ENCODE data around the gene LY6G5B.

The LY6G5B gene

DNA sequence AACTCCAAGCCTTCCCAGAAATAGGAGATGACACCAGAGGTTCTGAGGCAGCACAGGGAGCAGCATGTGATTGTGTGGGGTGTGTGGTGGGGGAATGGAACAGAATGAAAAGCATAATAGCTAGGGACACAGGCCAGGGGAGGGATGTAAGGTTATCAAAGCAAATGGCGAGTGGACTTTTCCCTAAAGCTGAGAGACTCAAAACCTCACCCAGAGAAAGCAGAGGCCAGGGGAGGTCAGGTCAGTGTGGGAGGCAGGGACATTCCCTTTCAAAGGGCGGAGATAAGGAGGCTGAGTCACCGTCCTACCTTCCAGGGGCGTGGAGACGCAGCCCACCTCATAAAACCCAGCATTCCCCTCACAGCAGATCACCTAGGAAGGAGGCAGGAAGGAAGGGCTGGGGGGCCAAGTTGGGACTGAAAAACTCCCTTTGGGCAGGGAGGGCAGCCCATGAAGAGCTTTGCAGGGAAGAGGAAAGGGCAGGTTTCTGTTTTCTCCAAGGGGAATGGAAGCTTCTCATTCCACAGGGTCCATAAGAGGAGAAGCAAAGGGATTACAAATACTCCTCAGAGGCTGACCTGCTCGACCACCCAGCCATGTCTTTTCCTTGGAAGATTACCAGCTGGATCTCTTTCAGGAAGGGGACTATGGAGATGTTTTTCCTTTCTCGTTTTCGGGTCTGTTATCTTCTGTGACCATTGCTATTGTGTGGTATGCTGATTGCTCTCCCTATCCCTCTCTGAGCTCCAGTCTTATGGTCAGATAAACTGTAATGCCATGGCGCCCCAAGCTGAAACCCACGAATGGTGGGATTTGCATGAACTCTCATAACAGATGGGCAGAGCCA, 20.7 kb downstream of the LY6G5B start:
- Histone ChIP-seq H3K27me3 (ENCODE audit: low read depth, low read length) (no peaks in the 10 kb centered on the region), H3K4me2 (ENCODE audit: low read length) (no peak overlapping the region), H2AFZ (ENCODE audit: low read depth, low read length) (no peak overlapping the region), H4K20me1 (ENCODE audit: insufficient read depth, low read length) (no peaks in the 10 kb centered on the region), H3K79me2 (ENCODE audit: low read length) (no peaks in the 10 kb centered on the region), H3K27ac (ENCODE audit: low read length) (no peak overlapping the region), H3K9me3 (ENCODE audit: insufficient read depth, low read length) (no peaks in the 10 kb centered on the region), H3K4me1 (ENCODE audit: low read length) (peaks cover 5% of the 10 kb centered on the region; the same call in 1 of the 2 replicates), H3K9ac (ENCODE audit: low read length) (no peak overlapping the region), H3K4me3 (ENCODE audit: low read length) (no peak overlapping the region), H3K36me3 (replicated peaks; ENCODE audit: low read depth, low read length) (peaks cover 2% of the 10 kb centered on the region)
- TF ChIP-seq, protein P1, sequence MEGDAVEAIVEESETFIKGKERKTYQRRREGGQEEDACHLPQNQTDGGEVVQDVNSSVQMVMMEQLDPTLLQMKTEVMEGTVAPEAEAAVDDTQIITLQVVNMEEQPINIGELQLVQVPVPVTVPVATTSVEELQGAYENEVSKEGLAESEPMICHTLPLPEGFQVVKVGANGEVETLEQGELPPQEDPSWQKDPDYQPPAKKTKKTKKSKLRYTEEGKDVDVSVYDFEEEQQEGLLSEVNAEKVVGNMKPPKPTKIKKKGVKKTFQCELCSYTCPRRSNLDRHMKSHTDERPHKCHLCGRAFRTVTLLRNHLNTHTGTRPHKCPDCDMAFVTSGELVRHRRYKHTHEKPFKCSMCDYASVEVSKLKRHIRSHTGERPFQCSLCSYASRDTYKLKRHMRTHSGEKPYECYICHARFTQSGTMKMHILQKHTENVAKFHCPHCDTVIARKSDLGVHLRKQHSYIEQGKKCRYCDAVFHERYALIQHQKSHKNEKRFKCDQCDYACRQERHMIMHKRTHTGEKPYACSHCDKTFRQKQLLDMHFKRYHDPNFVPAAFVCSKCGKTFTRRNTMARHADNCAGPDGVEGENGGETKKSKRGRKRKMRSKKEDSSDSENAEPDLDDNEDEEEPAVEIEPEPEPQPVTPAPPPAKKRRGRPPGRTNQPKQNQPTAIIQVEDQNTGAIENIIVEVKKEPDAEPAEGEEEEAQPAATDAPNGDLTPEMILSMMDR (IDR thresholded peaks at IDR 0.05; ENCODE audit: low read depth, low read length): no peak
- TF ChIP-seq EZH2phosphoT487 (IDR thresholded peaks at IDR 0.05; ENCODE audit: low read depth): no peak

DNA sequence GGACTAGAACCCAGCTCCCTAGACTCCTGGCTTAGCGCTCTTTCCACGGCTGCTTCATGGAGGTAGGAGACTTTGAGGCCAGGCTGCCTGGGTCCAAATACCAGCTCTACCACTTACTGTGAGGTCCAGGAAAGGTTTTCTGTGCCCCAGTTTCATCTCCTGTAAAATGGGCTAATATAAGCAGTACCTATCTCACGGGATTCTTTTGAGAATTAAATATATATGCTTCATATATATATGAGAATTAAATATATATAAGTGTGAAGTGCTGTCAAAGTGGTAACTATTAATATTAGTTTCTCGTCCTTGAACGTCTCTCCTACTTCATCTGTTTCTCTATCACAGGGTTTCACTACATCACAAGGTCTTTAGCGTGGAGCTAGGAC, 21.3 kb downstream of the LY6G5B start:
- H3K27ac ChIP-seq (ENCODE audit: low read length): no peak overlapping the region
- H3K79me2 ChIP-seq (ENCODE audit: low read length): no peaks in the 10 kb centered on the region
- peaks cover 5% of the 10 kb centered on the region; the same call in 1 of the 2 replicates for H3K4me1 ChIP-seq (ENCODE audit: low read length)
- no peak overlapping the region for H3K9ac ChIP-seq (ENCODE audit: low read length)
- H3K4me2 ChIP-seq (ENCODE audit: low read length): no peak overlapping the region
- H3K4me3 ChIP-seq (ENCODE audit: low read length): no peak overlapping the region
- TF ChIP-seq, protein P1 (IDR thresholded peaks at IDR 0.05; ENCODE audit: low read depth, low read length): no peak
- no peak for TF ChIP-seq EZH2phosphoT487 (IDR thresholded peaks at IDR 0.05; ENCODE audit: low read depth)
- H3K27me3 ChIP-seq (ENCODE audit: low read depth, low read length): no peaks in the 10 kb centered on the region
- H4K20me1 ChIP-seq (ENCODE audit: insufficient read depth, low read length): no peaks in the 10 kb centered on the region
- no peaks in the 10 kb centered on the region for H3K9me3 ChIP-seq (ENCODE audit: insufficient read depth, low read length)
- no peak overlapping the region for H2AFZ ChIP-seq (ENCODE audit: low read depth, low read length)
- H3K36me3 ChIP-seq (replicated peaks; ENCODE audit: low read depth, low read length): peaks cover 2% of the 10 kb centered on the region

DNA sequence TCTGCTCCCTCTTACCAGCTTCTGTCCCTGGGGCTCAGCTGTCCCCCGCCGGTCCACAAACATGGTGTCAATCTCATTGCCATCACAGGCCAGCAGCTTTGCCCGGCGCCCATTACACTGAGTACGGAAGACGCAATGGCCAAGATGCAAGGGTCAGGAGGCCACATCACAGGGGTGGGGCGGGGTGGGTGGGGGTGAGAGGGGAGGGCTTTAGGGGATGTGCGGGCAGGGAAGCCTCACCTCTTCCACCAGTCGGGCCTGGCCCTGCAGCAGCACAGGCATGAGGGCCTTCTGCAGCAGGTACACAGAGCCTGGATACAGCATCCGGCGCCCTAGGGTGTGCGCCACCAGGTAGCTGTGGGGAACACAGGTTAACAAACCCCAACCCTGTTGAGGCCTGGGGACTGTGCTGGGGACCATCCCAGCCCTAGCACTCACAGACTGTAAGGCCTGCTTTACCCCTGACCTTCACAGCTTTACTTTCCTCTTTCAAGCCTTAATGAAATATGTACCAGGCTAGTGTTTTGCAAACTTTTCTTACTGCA, 21.9 kb downstream of the LY6G5B start:
- H3K27me3 ChIP-seq (ENCODE audit: low read depth, low read length): no peaks in the 10 kb centered on the region
- no peak overlapping the region for H3K27ac ChIP-seq (ENCODE audit: low read length)
- H4K20me1 ChIP-seq (ENCODE audit: insufficient read depth, low read length): no peaks in the 10 kb centered on the region
- no peaks in the 10 kb centered on the region for H3K9me3 ChIP-seq (ENCODE audit: insufficient read depth, low read length)
- H3K4me3 ChIP-seq (ENCODE audit: low read length): no peak overlapping the region
- no peak overlapping the region for H3K4me2 ChIP-seq (ENCODE audit: low read length)
- no peak overlapping the region for H3K9ac ChIP-seq (ENCODE audit: low read length)
- no peaks in the 10 kb centered on the region for H3K79me2 ChIP-seq (ENCODE audit: low read length)
- peaks cover 5% of the 10 kb centered on the region; the same call in 1 of the 2 replicates for H3K4me1 ChIP-seq (ENCODE audit: low read length)
- no peak for TF ChIP-seq EZH2phosphoT487 (IDR thresholded peaks at IDR 0.05; ENCODE audit: low read depth)
- TF ChIP-seq, protein P1 (IDR thresholded peaks at IDR 0.05; ENCODE audit: low read depth, low read length): no peak
- H3K36me3 ChIP-seq (replicated peaks; ENCODE audit: low read depth, low read length): peaks cover 2% of the 10 kb centered on the region
- H2AFZ ChIP-seq (ENCODE audit: low read depth, low read length): no peak overlapping the region

DNA sequence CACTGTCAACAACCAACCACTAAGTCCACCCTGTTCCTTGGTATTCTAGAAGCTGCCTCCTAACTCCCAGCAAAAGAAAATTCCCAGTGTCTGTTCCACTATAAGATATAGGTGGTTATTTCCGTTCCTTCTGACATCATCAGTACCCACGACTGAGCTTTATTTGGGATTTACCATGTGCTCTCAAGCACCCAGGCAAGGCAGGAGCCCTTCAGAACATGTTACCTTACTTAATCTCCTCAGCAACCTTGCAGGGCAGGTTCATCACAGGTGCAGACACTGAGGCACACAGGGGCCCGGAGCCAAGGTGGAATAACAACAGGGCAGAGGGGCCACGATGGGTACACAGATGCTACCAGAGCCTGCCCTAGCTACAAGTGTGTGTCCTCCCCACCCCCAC, 22.6 kb downstream of the LY6G5B start:
- H3K27ac ChIP-seq (ENCODE audit: low read length): no peak overlapping the region
- no peak overlapping the region for H2AFZ ChIP-seq (ENCODE audit: low read depth, low read length)
- no peaks in the 10 kb centered on the region for H3K9me3 ChIP-seq (ENCODE audit: insufficient read depth, low read length)
- H3K79me2 ChIP-seq (ENCODE audit: low read length): no peaks in the 10 kb centered on the region
- H3K27me3 ChIP-seq (ENCODE audit: low read depth, low read length): no peaks in the 10 kb centered on the region
- peaks cover 2% of the 10 kb centered on the region for H3K36me3 ChIP-seq (replicated peaks; ENCODE audit: low read depth, low read length)
- peaks cover 5% of the 10 kb centered on the region; the same call in 1 of the 2 replicates for H3K4me1 ChIP-seq (ENCODE audit: low read length)
- TF ChIP-seq EZH2phosphoT487 (IDR thresholded peaks at IDR 0.05; ENCODE audit: low read depth): no peak
- TF ChIP-seq, protein P1 (IDR thresholded peaks at IDR 0.05; ENCODE audit: low read depth, low read length): no peak
- H3K4me3 ChIP-seq (ENCODE audit: low read length): no peak overlapping the region
- no peak overlapping the region for H3K4me2 ChIP-seq (ENCODE audit: low read length)
- H4K20me1 ChIP-seq (ENCODE audit: insufficient read depth, low read length): no peaks in the 10 kb centered on the region
- H3K9ac ChIP-seq (ENCODE audit: low read length): no peak overlapping the region

Measured in OCI-LY3 (cell line).